ENCODE data around the gene SNX20. TPM values are rescaled to one million over a fixed set of nuclear protein-coding genes. Genes with fewer than 3 reads are reported as not detected.

SNX20 gene
- total RNA-seq, 1 experiment from 2014 or later = not detected

DNA sequence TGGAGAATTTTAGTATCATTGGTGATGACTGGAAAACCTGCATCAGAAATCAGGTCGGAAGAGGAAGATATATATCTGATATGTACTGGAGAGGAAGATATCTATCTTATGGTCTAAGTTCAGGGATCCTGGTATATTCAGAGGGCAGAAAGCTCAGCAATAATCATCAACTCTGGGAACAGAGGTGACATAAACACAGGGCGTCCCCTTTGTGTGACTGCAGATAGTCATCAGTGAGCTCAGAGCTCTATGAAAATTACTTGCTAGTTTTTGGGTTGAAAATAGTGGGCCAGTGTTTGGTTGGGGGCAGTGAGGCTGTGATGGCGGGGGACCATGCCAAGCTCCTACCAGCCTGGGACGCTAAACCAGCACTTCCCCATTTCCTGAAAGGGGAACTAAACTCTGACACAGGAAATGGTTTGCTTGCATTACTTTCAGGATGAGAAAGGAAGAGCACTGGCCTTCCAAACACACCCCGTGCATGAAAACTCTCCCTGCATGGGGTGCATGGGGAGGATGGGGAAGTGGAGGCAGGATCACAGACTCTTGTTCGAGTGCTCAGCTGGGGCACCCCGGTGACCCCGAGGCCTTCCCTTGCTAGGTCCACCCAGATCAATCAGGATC is 28.1 kb upstream of the SNX20 start:
- no peak for DNase-seq (ENCODE audit: low read depth, low spot score)
- in situ Hi-C loops (cut with HindIII; ENCODE audit: low pct_unique_long_range_greater_than_20kb, low sequenced_read_pairs) = no loop called here

DNA sequence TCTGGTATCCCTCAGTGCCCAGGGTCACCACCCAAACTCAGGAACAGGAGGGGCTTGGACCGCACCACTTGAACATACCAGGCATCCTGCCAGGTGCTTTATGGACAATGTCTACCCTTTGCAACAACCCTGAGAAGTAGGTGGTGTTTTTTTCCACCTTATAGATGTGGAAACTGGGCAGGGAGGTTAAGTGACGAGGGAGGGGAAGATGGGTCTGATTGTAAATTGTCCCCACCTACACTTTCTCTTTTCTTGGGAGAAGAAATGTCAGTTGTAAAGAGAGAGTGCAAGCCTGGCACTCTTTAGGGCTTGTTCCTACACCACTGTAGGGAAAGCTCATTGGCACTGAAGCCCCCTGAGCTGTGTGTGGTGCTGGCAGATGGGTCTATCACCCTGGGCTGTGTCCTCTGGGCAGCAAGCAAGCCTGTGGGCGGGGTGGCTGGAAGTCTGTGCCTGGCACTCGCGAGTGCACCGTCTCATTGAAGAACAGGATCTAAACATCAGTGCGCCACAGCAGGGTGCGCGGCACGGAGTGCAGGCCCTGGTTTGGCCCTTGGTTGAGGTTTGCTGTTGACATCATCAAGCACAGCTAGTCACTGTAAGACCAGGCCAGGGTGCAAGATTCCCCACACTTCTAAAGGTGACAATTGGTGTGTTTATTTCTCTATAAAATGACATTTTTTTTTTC is 27.4 kb upstream of the SNX20 start:
- DNase-seq (ENCODE audit: low read depth, low spot score) = no peak
- in situ Hi-C loops (cut with HindIII; ENCODE audit: low pct_unique_long_range_greater_than_20kb, low sequenced_read_pairs) = no loop called here

DNA sequence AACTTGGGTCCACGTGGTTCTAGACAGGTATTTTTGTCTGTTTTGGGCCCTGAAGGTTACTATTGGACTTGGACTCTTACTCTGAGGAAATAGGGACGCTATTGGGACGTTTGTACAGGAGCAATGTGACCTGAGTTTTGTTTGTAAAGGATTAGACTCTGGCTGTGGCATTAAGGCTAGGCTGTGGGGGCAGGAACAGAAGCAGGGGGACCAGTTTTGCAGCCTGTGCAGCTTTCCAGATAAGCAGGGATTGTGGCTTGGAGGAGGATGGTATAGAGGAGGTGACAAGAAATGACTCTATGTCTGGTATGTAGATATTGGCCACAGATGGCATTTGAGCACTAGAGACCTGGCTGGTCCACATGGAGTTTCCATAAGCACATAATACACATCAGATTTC is 25.1 kb upstream of the SNX20 start:
- no peak for DNase-seq (ENCODE audit: low read depth, low spot score)
- in situ Hi-C loops (cut with HindIII; ENCODE audit: low pct_unique_long_range_greater_than_20kb, low sequenced_read_pairs) = no loop called here

DNA sequence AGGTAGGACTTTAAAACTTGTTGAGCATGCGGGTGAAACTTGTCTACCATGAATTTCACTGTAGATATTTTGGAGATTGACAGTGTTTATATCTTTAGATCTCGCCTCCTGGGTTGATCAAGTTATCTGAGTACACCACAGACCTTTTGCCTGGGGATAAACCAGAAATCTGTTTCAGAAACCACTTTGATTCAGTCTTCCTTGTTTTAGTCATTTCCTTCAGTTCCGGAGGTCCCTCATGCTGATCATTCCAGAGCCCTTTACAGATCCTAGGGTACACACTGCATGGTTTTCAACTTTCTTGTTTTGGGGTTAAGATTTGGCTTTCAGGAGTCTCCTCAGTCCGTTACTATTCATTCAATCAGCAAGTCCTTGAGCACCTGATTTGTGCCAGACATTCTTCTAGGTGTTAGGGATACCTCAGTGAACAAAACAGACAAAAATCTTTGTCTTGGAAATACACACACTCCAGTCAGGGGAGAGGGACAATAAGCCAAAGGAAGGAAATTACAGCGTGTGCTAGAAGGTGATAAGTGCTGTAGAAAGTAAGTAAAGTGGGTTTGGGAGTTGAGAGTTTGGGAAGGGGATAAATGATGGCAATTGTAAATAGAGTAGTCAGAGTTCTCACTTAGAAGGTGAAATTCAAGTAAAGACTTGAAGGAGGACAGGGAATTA is 24.5 kb upstream of the SNX20 start:
- DNase-seq (ENCODE audit: low read depth, low spot score) = no peak
- in situ Hi-C loops (cut with HindIII; ENCODE audit: low pct_unique_long_range_greater_than_20kb, low sequenced_read_pairs) = no loop called here

DNA sequence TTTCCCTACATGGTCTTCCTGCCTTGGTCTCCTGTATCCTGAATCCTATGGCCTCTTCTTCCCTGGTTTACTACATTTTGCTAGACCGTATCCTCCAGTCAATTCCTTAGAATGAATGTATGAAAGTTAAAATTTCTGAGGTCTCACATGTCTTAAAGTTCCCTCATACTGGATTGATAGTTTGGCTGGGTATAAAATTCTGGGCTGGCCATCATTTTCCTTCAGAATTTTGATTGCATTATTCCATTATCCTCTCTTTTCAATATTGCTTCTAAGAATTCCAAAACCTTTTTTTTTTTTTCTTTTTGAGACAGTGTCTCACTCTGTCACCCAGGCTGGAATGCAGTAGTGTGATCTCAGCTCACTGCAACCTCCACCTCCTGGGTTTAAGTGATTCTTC is 23.1 kb upstream of the SNX20 start:
- no peak for DNase-seq (ENCODE audit: low read depth, low spot score)
- in situ Hi-C loops (cut with HindIII; ENCODE audit: low pct_unique_long_range_greater_than_20kb, low sequenced_read_pairs) = no loop called here

DNA sequence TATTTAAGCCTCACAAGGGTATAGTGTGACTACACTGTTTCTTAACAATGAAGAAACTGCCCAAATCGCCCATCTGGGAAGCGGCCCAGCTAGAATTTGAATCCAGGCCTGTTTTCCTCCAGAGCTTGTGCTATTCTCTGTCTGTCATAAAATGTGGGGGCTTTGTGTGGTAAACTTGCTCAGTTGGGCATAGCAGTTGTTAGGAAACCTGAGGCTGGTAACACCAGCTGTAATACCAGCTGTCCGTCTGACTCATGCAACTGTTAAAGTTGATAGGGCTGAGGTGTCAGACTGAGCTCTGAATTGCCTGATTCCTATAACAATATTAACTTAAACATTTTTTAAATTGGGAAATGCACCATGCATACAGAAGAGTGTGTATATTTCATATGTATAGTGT is 21.6 kb upstream of the SNX20 start:
- in situ Hi-C loops (cut with HindIII; ENCODE audit: low pct_unique_long_range_greater_than_20kb, low sequenced_read_pairs) = no loop called here
- no peak for DNase-seq (ENCODE audit: low read depth, low spot score)

DNA sequence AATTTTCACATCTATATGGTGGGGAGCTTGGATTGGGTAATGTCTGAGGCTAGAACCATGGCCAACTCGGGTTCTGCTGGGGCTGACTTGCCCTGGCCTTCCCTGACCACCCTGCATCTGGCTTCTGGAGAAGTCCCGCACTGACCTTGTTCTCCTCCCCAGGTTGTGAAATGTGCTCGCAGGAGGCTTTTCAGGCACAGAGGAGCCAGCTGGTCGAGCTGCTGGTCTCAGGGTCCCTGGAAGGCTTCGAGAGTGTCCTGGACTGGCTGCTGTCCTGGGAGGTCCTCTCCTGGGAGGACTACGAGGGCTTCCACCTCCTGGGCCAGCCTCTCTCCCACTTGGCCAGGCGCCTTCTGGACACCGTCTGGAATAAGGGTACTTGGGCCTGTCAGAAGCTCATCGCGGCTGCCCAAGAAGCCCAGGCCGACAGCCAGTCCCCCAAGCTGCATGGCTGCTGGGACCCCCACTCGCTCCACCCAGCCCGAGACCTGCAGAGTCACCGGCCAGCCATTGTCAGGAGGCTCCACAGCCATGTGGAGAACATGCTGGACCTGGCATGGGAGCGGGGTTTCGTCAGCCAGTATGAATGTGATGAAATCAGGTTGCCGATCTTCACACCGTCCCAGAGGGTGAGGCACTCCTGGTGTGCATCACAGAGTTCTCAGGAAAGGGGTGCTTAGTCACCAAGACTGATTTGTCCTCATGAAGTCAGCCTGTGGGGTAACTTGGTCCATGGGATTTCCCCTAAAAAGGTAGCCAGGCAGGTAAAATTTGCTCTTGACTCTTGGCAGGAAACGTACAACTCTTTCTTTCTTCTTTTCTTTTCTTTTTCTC is 18.4 kb upstream of the SNX20 start:
- no peak for DNase-seq (ENCODE audit: low read depth, low spot score)
- in situ Hi-C loops (cut with HindIII; ENCODE audit: low pct_unique_long_range_greater_than_20kb, low sequenced_read_pairs) = no loop called here

DNA sequence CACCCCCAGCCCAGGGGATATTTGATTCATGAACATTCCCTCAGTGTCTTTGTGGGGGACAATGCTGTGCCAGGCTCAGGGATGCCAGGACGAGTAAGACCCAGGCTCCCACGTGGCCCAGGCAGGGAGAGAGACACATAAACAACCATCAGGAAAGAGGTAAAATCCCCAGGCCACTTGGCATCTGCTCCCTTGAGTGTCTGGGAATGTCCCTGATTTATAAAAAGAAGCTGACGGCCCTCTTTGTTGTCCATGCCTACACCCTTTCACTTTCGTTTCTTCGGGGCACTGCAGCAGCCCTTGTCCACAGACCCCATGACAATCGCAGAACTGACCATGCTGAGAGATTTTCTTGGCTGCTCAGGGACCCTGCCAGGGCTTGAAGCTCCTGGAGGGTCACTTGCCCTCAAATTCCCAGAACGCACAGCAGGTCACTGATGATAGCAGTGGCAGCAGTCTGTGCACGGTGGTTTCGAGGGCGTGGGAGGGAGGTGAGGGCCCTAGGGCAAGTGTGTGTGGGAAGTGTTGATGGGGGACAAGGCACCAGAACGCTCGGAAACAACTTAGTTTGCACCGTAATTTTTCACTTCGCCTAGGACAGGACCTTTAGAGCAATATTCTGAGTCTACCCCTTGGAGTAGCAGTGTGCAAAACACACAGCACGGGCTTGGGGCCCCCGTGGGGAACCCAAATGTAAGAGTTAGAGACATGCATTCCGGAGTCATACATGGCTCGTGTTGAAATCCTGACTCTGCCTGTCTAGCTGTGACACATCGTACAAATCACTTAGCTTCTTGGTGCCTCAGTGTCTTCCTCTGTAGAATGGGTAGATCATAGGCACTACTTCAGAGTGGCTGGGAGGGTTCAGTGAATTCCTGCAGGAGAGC is 17.0 kb upstream of the SNX20 start:
- in situ Hi-C loops (cut with HindIII; ENCODE audit: low pct_unique_long_range_greater_than_20kb, low sequenced_read_pairs) = no loop called here
- DNase-seq (ENCODE audit: low read depth, low spot score) = peak; percentile 13

DNA sequence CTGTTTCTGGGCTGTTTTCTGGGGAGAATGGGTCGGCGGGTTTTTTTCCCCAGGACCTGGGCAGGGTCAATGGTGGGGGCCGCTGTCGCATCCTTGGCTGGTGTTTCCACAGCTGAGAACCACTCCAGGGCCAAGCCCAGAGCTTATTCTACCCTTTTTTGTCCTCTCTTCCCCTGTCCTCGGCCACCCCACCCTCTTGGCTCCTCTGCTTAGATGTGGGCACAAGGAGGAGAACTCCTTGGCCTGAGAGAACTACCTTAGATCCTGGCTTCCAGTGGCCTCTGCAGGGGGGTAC is 16.3 kb upstream of the SNX20 start:
- DNase-seq (ENCODE audit: low read depth, low spot score) = no peak
- in situ Hi-C loops (cut with HindIII; ENCODE audit: low pct_unique_long_range_greater_than_20kb, low sequenced_read_pairs) = no loop called here

DNA sequence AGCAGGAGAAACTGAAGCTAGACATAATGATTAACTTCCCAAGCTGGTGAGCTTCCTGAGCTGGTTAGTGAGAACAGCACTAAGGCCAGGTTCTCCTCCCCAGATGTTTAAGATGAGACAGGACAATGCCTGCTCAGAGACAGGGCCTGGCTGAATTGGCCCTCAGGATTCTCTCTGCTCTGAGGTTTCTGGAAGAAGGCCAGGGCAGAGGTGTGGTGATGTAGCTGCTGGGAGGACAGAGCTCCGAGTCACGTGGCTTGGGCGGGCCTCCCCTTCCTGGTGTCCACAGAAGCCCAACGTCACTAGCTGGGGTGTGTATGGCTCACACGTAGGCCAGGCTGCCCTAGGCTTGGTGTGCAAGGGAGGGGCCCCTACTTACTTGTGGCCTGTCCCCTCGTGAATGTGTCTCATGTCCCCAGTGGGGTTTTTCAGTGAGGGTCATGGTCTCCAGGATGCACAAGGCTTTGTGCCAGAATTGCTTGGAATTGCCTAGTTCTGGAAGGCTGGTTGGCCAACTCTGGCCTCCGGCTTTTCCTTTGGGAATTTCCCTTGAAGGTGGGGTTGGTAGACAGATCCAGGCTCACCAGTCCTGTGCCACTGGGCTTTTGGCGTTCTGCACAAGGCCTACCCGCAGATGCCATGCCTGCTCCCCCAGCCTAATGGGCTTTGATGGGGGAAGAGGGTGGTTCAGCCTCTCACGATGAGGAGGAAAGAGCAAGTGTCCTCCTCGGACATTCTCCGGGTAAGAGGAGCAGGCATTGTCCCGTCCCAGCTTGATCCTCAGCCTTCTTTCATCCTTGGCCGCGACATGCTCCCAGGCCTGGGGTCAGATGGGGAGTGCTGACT is 15.7 kb upstream of the SNX20 start:
- peak; percentile 19 for DNase-seq (ENCODE audit: low read depth, low spot score)
- in situ Hi-C loops (cut with HindIII; ENCODE audit: low pct_unique_long_range_greater_than_20kb, low sequenced_read_pairs) = no loop called here

DNA sequence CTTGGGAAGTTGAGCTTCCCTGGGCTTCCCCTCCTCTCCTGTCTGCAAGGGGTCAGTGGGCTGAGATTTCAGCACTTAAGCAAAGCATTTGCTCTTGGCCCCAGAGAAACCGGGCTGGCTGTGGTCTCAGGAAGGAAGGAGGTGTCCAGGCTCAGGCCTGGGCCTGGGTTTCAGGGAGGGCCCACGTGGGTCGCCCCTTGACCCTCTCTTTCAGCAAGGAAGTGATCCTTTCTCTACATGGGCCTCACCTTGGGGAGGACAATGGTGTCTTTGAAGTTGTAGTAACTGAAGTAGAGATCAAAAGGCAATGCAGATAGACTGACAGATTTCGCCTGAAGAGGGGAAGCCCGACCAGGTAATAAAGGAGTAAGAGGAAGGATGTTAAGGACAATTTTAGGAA is 15.0 kb upstream of the SNX20 start:
- DNase-seq (ENCODE audit: low read depth, low spot score) = no peak
- in situ Hi-C loops (cut with HindIII; ENCODE audit: low pct_unique_long_range_greater_than_20kb, low sequenced_read_pairs) = no loop called here

DNA sequence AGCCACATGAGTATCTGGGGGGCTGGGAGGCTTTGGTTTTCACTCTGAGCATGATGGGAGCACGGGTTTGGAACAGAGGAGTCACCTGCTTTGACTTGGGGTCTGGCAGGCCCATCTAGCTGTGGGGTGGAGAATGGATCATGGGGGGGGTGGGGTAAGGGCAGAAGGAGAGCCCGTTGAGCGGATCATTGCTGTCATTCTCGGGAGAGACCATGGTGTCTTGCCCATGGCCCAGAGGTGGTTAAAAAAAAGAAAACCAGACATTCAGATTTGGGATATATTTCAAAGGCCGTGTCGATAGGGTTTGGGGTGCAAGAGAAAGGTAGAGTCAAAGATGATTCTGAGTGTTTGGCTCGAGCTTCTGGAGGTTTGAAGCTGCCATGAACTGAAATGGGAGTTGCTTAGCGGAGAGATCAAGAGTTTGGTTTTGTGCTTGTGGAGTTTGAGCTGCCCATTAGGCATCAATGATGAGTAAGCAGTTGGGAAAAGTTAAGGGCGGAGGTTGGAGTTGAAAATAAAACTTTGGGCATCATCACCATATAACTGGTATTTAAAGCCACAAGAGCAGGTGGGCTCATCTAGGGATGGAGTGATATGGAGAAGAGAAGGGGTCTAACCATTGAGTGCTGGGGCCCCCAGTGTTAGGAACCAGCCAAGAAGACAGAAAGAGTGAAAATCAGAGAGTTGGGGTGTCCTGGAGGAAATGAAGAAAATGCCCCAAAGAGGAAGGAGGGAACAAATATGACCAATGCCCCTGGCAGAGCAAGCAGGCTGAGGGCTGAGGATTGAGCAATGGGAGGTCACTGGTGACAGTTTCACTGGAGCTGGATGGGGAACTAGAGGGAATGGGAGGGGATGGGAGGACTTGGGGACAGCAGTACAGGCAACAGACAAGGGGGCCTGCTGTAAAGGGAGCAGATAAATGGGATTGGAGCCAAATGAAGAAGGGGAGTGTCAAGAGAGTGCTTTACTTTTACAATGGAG is 14.2 kb upstream of the SNX20 start:
- in situ Hi-C loops (cut with HindIII; ENCODE audit: low pct_unique_long_range_greater_than_20kb, low sequenced_read_pairs) = no loop called here
- no peak for DNase-seq (ENCODE audit: low read depth, low spot score)

DNA sequence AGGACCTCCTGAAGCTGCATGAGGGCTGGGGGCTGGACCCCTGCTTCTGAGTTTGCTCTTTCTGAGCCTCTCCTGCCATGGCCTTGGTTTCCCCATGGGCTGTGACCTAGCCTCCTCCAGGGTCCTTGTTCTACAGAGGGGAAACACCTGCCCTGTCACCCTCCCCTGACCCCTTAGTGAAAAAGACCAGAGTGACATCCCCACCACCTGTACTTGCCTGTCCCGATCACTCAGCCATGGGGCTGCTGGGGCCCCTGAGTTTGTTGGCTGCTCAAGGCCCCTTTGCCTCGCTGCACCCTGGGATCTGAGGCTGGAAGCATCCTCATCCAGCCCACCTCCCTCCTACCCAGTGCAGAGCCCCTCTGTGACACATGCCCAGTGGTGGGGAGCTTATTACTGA is 13.1 kb upstream of the SNX20 start:
- in situ Hi-C loops (cut with HindIII; ENCODE audit: low pct_unique_long_range_greater_than_20kb, low sequenced_read_pairs) = no loop called here
- DNase-seq (ENCODE audit: low read depth, low spot score) = no peak

DNA sequence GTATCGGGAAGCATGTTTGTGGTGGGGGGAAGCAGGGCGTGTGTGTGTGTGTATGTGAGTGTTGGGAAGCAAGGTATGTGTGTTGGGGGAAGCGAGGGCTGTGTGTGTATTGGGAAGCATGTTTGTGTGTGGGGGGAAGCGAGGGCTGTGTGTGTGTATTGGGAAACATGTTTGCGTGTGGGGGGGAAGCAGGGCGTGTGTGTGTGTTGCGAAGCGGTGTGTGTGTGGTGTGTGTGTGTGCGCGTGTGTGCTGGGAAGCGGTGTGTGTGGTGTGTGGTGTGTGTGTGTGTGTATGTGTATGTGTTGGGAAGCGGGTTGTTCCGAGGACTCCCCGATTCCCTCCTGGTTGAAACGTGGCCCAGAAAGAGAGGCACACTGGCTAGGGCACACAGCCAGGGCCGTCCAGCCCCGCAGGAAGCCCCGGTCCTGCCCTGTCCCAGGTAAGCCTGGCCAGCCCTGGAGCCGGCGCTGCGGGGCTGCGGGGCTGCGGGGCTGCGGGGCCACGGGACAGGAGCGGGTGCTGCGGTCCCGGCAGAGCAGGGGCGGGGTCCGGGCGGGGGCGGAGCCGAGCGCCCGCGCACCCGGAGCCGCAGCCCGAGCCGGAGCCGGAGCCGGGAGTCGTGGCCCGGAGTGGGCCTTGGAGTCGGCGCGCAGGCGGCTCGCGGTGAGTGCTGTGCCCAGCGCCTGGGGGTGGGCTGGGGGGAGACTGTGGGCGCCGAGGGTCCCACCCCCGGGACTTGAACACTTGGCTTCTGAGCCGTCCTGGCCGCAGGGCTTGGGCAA is 12.1 kb upstream of the SNX20 start, which contains the start of gene NOD2:
Gene NOD2 (plus strand): TSS at position 608 of the 783 bp plus-strand sequence. CDS start 5,890 bp downstream, outside the sequence.
- DNase-seq (ENCODE audit: low read depth, low spot score) = no peak
- in situ Hi-C loops (cut with HindIII; ENCODE audit: low pct_unique_long_range_greater_than_20kb, low sequenced_read_pairs) = no loop called here

DNA sequence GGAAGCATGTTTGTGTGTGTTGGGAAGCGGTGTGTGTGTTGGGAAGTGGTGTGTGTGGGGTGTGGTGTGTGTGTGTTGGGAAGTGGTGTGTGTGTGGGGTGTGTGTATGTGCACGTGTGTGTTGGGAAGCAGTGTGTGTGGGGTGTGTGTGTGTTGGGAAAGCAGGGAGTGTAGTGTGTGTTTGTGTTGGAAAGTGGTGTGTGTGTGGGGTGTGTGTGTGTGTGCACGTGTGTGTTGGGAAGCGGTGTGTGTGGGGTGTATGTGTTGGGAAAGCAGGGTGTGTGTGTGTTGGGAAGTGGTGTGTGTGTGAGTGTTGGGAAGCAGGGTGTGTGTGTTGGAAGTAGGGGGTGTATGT is 11.5 kb upstream of the SNX20 start:
- in situ Hi-C loops (cut with HindIII; ENCODE audit: low pct_unique_long_range_greater_than_20kb, low sequenced_read_pairs) = no loop called here
- no peak for DNase-seq (ENCODE audit: low read depth, low spot score)

Measured in SK-MEL-5 (cell line).